Measurements from ENCODE around the gene ZNF503. TPM values are rescaled to one million over a fixed set of nuclear protein-coding genes. Genes with fewer than 3 reads are reported as not detected.

ZNF503 gene
- total RNA-seq, 1 experiment from 2014 or later = 42.3 TPM

GRCh38 chr10:75358835-75359421 is 42.6 kb downstream of the ZNF503 start:
- H3F3A ChIP-seq (ENCODE audit: low read length, unreplicated experiment) = no peaks in the 10 kb centered on the region
- H3K4me2 ChIP-seq (ENCODE audit: low read length) = peak overlapping the region; percentile 37
- no TSS peak for BruUV-seq (replicated peaks)
- CTCF ChIA-PET = interaction anchor here (0.7 to 0.8 kb wide), 2 partner anchors 125 to 149 kb away, joined by 3 read pairs; no protein-coding TSS in a partner anchor
- no peaks in the 10 kb centered on the region for H3K36me3 ChIP-seq (ENCODE audit: low read depth, low read length)
- peak overlapping the region; percentile 5 for H2AFZ ChIP-seq (ENCODE audit: low read length)
- no peaks in the 10 kb centered on the region for H3K9me2 ChIP-seq (replicated peaks; ENCODE audit: low read length)
- intact Hi-C loops (cut with micrococcal nuclease) = no loop called here
- H3K9me3 ChIP-seq (ENCODE audit: low read length) = no peaks in the 10 kb centered on the region
- H3K9ac ChIP-seq (ENCODE audit: low read length) = no peak overlapping the region
- TF ChIP-seq, protein P1, sequence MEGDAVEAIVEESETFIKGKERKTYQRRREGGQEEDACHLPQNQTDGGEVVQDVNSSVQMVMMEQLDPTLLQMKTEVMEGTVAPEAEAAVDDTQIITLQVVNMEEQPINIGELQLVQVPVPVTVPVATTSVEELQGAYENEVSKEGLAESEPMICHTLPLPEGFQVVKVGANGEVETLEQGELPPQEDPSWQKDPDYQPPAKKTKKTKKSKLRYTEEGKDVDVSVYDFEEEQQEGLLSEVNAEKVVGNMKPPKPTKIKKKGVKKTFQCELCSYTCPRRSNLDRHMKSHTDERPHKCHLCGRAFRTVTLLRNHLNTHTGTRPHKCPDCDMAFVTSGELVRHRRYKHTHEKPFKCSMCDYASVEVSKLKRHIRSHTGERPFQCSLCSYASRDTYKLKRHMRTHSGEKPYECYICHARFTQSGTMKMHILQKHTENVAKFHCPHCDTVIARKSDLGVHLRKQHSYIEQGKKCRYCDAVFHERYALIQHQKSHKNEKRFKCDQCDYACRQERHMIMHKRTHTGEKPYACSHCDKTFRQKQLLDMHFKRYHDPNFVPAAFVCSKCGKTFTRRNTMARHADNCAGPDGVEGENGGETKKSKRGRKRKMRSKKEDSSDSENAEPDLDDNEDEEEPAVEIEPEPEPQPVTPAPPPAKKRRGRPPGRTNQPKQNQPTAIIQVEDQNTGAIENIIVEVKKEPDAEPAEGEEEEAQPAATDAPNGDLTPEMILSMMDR (conservative IDR thresholded peaks at IDR 0.05; ENCODE audit: low read depth, low read length) = no peak
- TF ChIP-seq EZH2phosphoT487 (IDR thresholded peaks at IDR 0.05; ENCODE audit: borderline replicate concordance, low read length) (no peak), EZH2 (IDR thresholded peaks at IDR 0.05; ENCODE audit: low read length, unreplicated experiment) (no peak)
- peak; percentile 100 for DNase-seq
- H3K4me1 ChIP-seq (ENCODE audit: insufficient read depth, low read length) = peaks cover 21% of the 10 kb centered on the region
- H3K4me3 ChIP-seq (ENCODE audit: low read length) = no peak overlapping the region
- H3K79me2 ChIP-seq (ENCODE audit: low read length) = no peaks in the 10 kb centered on the region
- POLR2A ChIA-PET (ENCODE audit: unreplicated experiment) = interaction anchor here (0.8 kb wide), 1 partner anchor 64 kb away, joined by 4 read pairs; no protein-coding TSS in a partner anchor
- peak overlapping the region; percentile 19 for H3K27ac ChIP-seq (ENCODE audit: low read length)
- peak; percentile 79 for ATAC-seq
- H3K27me3 ChIP-seq (ENCODE audit: low read length) = no peaks in the 10 kb centered on the region
- H4K20me1 ChIP-seq (ENCODE audit: low read length) = no peaks in the 10 kb centered on the region

- BruUV-seq (replicated peaks) = no TSS peak
- CTCF ChIA-PET = no interaction called here
Observed at GRCh38 chr10:75358132-75358531, 43.4 kb downstream of the ZNF503 start.

GRCh38 chr10:75357500-75357899 is 44.1 kb downstream of the ZNF503 start:
- Histone ChIP-seq H3K4me2 (ENCODE audit: low read length) (no peak overlapping the region), H3K27ac (ENCODE audit: low read length) (no peak overlapping the region), H4K20me1 (ENCODE audit: low read length) (no peaks in the 10 kb centered on the region), H3F3A (ENCODE audit: low read length, unreplicated experiment) (no peaks in the 10 kb centered on the region), H3K4me3 (ENCODE audit: low read length) (no peak overlapping the region), H3K4me1 (ENCODE audit: insufficient read depth, low read length) (peaks cover 21% of the 10 kb centered on the region), H3K79me2 (ENCODE audit: low read length) (no peaks in the 10 kb centered on the region), H3K9ac (ENCODE audit: low read length) (no peak overlapping the region), H3K36me3 (ENCODE audit: low read depth, low read length) (no peaks in the 10 kb centered on the region), H3K9me2 (replicated peaks; ENCODE audit: low read length) (no peaks in the 10 kb centered on the region), H2AFZ (ENCODE audit: low read length) (no peak overlapping the region), H3K27me3 (ENCODE audit: low read length) (no peaks in the 10 kb centered on the region), H3K9me3 (ENCODE audit: low read length) (no peaks in the 10 kb centered on the region)
- ATAC-seq = no peak
- intact Hi-C loops (cut with micrococcal nuclease) = no loop called here
- POLR2A ChIA-PET (ENCODE audit: unreplicated experiment) = no interaction called here
- DNase-seq = no peak
- TF ChIP-seq EZH2phosphoT487 (IDR thresholded peaks at IDR 0.05; ENCODE audit: borderline replicate concordance, low read length) = no peak
- no TSS peak for BruUV-seq (replicated peaks)
- CTCF ChIA-PET = no interaction called here

More at GRCh38 chr10:75358132-75358531, 43.4 kb downstream of the ZNF503 start:
- H3F3A ChIP-seq (ENCODE audit: low read length, unreplicated experiment) = no peaks in the 10 kb centered on the region
- POLR2A ChIA-PET (ENCODE audit: unreplicated experiment) = no interaction called here
- ATAC-seq = no peak
- intact Hi-C loops (cut with micrococcal nuclease) = no loop called here
- H3K9me3 ChIP-seq (ENCODE audit: low read length) = no peaks in the 10 kb centered on the region
- H3K4me1 ChIP-seq (ENCODE audit: insufficient read depth, low read length) = peaks cover 21% of the 10 kb centered on the region
- H3K36me3 ChIP-seq (ENCODE audit: low read depth, low read length) = no peaks in the 10 kb centered on the region
- peak overlapping the region; percentile 37 for H3K4me2 ChIP-seq (ENCODE audit: low read length)
- no peaks in the 10 kb centered on the region for H4K20me1 ChIP-seq (ENCODE audit: low read length)
- no peak for DNase-seq
- no peak overlapping the region for H3K9ac ChIP-seq (ENCODE audit: low read length)
- peak overlapping the region; percentile 19 for H3K27ac ChIP-seq (ENCODE audit: low read length)
- H3K9me2 ChIP-seq (replicated peaks; ENCODE audit: low read length) = no peaks in the 10 kb centered on the region
- H3K4me3 ChIP-seq (ENCODE audit: low read length) = no peak overlapping the region
- no peaks in the 10 kb centered on the region for H3K79me2 ChIP-seq (ENCODE audit: low read length)
- TF ChIP-seq EZH2 (IDR thresholded peaks at IDR 0.05; ENCODE audit: low read length, unreplicated experiment) = no peak
- TF ChIP-seq, protein P1 (conservative IDR thresholded peaks at IDR 0.05; ENCODE audit: low read depth, low read length) = no peak
- no peak for TF ChIP-seq EZH2phosphoT487 (IDR thresholded peaks at IDR 0.05; ENCODE audit: borderline replicate concordance, low read length)
- H3K27me3 ChIP-seq (ENCODE audit: low read length) = no peaks in the 10 kb centered on the region
- peak overlapping the region; percentile 5; the same call in 1 of the 2 replicates for H2AFZ ChIP-seq (ENCODE audit: low read length)

All from PC-3 (cell line).